ENCODE data around the gene MLF2.

DNA sequence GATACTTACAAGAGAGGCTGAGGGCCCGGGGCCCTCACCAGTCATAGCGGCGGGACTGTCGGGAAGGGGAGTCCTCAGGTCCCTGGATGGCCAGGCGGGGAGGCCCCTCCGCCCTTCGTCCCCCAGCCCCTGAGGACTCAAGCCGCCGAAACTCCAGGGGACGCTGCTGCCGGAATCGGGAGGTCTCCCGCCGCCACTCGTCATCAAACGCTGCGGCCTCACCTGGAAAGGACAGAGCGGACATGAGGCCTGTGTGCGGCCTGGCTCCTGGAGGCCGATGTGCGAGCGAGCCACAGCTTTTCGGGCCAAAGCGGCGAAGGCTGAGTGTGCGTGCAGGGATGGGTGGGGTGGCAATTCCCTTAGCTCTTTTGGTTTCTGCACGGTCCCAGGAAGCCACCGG lies 4.2 kb downstream of the MLF2 start:
- TF ChIP-seq TAF1 (IDR thresholded peaks at IDR 0.05; ENCODE audit: low read depth, low read length) = no peak
- TF ChIP-seq POLR2A (IDR thresholded peaks at IDR 0.05; ENCODE audit: low read depth, low read length) = no peak
- TF ChIP-seq POLR2AphosphoS5 (IDR thresholded peaks at IDR 0.05; ENCODE audit: low read depth, low read length) = no peak

Data from GM12891 (cell line).